ENCODE measurements around the gene RAMAC.
"Not testable (repeated sequence)": the region's sequence is repeated elsewhere in the genome, so short reads cannot be mapped to it uniquely, and the experiment has no call there.

RAMAC gene

DNA sequence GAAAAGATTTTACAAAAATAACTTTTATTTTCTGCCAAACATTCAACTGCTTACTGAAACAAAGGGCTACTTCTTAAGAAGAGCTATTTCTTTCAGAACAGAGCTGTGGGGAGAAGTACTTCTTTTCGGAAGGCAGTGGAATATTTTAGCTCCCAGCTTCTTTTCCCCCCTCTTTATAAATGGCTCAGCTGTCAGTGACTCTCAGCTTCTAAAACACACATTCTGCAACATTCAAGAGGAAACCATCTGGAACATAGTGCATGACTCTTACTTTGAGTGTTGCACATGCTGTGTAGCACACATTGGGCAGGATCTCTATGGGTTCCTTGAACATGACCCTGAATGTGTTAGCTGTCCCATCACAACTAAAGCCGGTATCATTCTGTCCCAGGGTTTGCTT, 32.4 kb downstream of the RAMAC start:
- H3K4me3 Mint-ChIP-seq, result no peak overlapping the region
- DNase-seq (ENCODE audit: low spot score in 2 of 2) (peak in 1 of 2 donors; percentile 17), ATAC-seq (no peak)
- peaks cover 83% of the 10 kb centered on the region for H3K36me3 Mint-ChIP-seq
- H3K27ac Mint-ChIP-seq, result no peak overlapping the region
- H3K9me3 Mint-ChIP-seq, result no peaks in the 10 kb centered on the region
- H3K4me1 Mint-ChIP-seq, result peaks cover 15% of the 10 kb centered on the region

DNA sequence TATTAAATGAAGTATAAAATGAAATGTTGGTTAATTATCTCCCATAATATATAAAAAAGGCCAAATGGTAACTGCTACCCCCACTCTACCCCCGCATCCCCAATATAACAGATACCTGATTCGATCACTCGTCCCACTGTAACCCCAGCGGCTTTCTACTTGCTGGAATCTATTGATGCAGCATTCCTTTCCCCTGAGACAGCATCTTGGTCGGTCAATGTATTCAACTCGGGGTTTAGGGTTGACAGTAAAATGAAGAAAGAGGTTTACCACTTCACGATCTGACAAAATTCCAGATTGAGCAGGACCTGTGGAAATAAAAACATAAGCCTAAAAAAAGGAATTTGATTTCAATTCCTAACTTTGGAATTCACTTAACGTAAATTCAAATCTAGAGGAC, 44.0 kb downstream of the RAMAC start:
- H3K4me1 Mint-ChIP-seq, result no peaks in the 10 kb centered on the region
- H3K36me3 Mint-ChIP-seq, result peaks cover 96% of the 10 kb centered on the region
- H3K27ac Mint-ChIP-seq, result no peak overlapping the region
- no peak overlapping the region for H3K4me3 Mint-ChIP-seq
- DNase-seq (ENCODE audit: low spot score in 2 of 2) (no peak), ATAC-seq (no peak)
- H3K9me3 Mint-ChIP-seq, result no peaks in the 10 kb centered on the region

DNA sequence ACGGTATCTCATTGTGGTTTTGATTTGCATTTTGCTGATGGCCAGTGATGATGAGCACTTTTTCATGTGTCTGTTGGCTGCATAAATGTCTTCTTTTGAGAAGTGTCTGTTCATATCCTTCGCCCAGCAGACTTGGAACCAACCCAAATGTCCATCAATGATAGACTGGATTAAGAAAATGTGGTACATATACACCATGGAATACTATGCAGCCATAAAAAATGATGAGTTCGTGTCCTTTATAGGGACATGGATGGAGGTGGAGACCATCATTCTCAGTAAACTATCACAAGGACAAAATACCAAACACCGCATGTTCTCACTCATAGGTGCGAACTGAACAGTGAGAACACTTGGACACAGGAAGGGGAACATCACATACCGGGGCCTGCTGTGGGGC, 45.2 kb downstream of the RAMAC start:
- DNase-seq (ENCODE audit: low spot score in 2 of 2); ATAC-seq; H3K4me3 Mint-ChIP-seq; H3K4me1 Mint-ChIP-seq; H3K9me3 Mint-ChIP-seq: not testable (repeated sequence)
- Mint-ChIP-seq H3K27ac (peak overlapping the region; percentile 45), H3K36me3 (peaks cover 98% of the 10 kb centered on the region)

DNA sequence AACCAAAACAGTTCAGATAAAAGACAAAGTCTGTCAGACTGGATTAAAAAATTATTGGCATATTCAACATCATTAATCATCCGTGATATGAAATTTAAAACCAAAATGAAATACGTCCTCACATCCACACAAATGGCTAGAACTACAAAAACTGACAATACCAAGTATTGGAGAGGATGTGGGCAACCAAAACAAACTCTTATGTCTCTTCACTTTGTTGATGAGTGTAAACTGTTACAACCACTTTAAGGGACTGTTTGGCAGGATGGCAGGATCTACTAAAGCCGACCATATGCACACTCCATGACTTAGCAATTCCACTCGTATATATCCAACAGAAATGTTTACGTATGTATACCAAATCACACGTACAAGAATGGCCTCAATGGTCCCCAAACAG, 50.2 kb downstream of the RAMAC start:
- no peak for DNase-seq (ENCODE audit: low spot score in 2 of 2)
- H3K36me3 Mint-ChIP-seq, result peaks cover 98% of the 10 kb centered on the region
- ATAC-seq, result peak; percentile 60
- H3K27ac Mint-ChIP-seq, result peak overlapping the region; percentile 64
- H3K9me3 Mint-ChIP-seq, result no peaks in the 10 kb centered on the region
- no peak overlapping the region for H3K4me3 Mint-ChIP-seq
- H3K4me1 Mint-ChIP-seq, result peaks cover 42% of the 10 kb centered on the region

DNA sequence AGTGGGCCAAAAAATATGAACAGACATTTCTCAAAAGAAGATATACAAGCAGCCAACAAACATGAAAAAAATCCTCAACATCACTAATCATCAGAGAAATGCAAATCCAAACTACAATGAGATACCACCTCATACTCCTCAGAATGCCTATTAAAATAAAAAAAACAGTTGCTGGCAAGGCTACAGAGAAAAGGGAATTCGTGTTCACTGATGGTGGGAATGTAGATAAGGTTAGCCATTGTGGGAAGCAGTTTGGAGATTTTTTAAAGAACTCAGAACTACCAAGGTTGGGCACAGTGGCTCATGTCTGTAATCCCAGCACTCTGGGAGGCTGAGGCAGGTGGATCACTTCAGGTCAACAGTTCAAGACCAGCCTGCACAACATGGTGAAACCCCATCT, 53.2 kb downstream of the RAMAC start:
- H3K4me3 Mint-ChIP-seq, result no peak overlapping the region
- H3K27ac Mint-ChIP-seq, result peak overlapping the region; percentile 41
- DNase-seq (ENCODE audit: low spot score in 2 of 2), result no peak
- H3K4me1 Mint-ChIP-seq, result peaks cover 42% of the 10 kb centered on the region
- H3K36me3 Mint-ChIP-seq, result peaks cover 100% of the 10 kb centered on the region
- ATAC-seq, result no peak
- H3K9me3 Mint-ChIP-seq, result no peaks in the 10 kb centered on the region

Measured in stimulated activated effector memory CD8-positive, alpha-beta T cell treated with anti-CD3 and anti-CD28 coated beads, Interleukin-12 subunit alpha, Interleukin-12 subunit beta, amount 100 ng/mL, for 72 hours (primary cell).